Activated CD8-positive, alpha-beta memory T cell treated with anti-CD3 and anti-CD28 coated beads for 24 hours (primary cell): ENCODE measurements around the gene TRERF1.
"Not testable (repeated sequence)": the region's sequence is repeated elsewhere in the genome, so short reads cannot be mapped to it uniquely, and the experiment has no call there.

Experiments
- DNase-seq: peaks from one replicate; pipeline ENCODE4 v3.0.0-alpha.2; 2020

Gene TRERF1

DNA sequence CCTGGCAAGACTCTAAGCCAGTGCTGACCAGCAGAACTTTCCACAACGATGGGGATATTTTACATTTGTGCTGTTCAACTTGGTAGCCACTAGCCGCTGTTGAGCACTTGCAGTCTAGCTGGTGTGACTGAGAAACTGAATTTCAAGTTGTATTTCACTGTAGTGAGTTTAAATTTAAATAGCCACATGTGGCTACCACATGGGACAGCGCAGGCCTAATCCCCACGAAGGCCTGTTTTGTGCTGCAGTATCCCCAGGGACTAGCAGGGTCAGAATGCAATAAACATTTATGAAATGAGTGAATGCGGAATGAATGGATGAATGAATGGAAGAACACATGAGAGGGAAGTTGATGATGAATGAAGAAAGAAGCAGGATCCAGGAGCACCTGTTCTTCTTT lies 115.8 kb downstream of the TRERF1 start:
- no peak for DNase-seq

DNA sequence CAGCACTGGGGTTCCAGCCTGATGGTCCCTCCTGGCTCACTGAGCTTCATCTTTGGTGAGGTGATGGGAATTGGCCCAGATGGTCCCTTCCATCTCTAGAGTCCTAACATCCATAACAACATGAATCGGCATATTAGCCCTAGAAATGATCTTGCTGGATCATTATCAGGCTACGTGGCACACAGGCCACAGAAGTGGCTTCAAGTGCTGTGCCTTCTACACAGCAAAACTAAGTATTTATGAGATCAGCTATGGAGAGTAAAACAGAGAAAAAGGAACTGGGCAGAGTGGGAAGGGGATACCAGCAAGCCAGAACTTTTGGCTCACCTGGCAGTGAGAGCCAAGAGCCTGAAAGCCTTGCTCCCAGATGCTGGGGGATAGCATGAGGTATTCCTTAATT lies 116.9 kb downstream of the TRERF1 start:
- no peak for DNase-seq

GRCh38 chr6:42333612-42334011 lies 118.1 kb downstream of the TRERF1 start:
- DNase-seq: no peak

DNA sequence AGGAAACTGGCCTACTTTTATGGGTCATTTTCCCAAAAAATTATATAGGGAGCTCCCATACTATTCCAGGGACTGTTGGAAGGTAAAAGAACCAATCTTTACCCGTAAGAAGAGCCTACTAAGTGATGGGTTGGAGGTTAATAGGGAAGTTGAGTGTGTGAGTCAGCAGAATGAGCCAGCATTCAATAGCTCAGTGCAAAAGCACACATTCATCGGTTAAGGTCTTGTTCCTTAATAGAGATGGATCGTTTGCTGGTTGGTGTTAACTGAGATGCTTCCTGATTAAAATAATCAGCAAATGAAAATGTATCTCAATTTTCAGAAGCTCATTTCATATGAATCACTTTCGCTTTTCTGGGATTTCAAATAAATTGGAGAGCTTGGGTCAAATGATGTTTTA lies 118.8 kb downstream of the TRERF1 start:
- no peak for DNase-seq

DNA sequence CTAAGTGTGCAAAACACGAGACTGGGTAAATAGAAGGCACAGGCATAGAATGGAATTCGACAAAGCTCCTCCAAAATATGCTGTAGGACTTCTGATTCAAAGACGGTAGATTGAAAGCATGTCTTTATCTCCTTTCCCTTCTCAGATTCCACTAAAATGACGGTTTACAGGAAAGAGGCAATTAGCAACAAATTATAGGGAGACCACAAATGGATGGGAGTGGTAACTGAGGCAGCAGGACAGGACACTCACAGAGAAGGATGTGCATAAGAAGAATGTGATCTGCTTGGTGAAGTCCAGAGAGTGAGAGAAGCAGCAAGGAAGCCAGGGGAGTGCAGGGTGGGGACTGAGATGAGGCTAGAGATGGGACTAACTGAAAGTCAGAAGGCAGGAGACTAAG lies 120.7 kb downstream of the TRERF1 start:
- DNase-seq: no peak

DNA sequence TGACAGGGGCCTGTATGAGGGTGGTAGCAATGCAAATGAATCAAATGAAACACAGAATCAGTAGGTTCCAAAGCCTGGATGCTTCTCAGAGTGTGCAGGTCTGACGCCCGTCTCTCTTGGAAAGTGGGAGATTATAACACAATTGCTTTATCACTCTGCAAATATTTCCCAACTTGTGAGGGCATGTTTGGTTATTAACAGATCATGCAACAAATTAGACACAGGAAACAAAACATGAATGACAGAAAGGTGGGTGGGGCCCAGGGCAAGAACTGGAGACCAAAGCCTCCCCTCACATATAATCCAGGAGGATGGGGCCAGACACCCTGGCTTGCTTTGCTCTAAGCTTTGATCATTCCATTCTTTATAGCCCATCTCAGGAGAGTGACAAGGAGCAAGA lies 125.5 kb downstream of the TRERF1 start:
- DNase-seq: no peak

- DNase-seq: not testable (repeated sequence)
Observed at GRCh38 chr6:42324656-42325324, 126.9 kb downstream of the TRERF1 start.

GRCh38 chr6:42322676-42323075 lies 129.1 kb downstream of the TRERF1 start:
- DNase-seq: no peak

- no peak for DNase-seq
Observed at GRCh38 chr6:42321976-42322375, 129.8 kb downstream of the TRERF1 start.

DNA sequence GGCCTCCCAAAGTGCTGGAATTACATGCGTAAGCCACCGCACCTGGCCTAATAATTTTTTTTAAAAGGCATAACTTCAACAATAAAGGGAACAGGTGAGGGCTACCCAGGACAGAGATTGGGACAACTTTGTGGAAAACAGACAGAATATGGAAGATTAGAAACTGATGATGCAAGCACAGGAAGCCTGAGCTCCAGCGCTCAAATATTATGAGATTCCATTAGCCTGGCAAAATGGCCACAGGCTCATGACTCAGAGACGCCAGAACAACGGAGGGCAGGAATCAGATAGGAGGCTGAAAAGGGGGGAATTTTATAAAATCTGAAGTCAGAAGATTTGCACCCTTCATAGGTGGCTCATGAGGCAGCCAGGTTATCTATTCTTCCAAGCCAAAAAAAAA lies 131.0 kb downstream of the TRERF1 start:
- DNase-seq: no peak

DNA sequence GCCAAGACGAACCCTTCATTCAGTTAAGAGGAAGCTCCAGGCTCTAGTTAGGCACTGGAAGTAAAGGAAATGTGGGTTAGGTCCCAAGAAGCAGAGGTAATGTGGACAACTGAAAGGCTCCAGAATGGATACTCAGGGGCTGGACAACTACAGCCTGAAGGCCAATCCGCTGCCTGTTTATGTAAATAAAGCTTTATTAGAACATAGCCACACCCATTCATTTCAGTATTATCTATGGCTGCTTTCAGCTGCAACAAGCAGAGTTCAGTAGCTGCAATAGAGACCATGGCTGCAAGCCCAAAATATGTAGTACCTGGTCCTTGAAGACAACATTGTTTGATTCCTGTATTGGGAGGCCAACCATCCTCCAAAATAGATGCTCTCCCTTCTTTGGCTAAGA lies 133.2 kb downstream of the TRERF1 start:
- DNase-seq: no peak

GRCh38 chr6:42316981-42317380 lies 134.7 kb downstream of the TRERF1 start:
- DNase-seq: no peak

DNA sequence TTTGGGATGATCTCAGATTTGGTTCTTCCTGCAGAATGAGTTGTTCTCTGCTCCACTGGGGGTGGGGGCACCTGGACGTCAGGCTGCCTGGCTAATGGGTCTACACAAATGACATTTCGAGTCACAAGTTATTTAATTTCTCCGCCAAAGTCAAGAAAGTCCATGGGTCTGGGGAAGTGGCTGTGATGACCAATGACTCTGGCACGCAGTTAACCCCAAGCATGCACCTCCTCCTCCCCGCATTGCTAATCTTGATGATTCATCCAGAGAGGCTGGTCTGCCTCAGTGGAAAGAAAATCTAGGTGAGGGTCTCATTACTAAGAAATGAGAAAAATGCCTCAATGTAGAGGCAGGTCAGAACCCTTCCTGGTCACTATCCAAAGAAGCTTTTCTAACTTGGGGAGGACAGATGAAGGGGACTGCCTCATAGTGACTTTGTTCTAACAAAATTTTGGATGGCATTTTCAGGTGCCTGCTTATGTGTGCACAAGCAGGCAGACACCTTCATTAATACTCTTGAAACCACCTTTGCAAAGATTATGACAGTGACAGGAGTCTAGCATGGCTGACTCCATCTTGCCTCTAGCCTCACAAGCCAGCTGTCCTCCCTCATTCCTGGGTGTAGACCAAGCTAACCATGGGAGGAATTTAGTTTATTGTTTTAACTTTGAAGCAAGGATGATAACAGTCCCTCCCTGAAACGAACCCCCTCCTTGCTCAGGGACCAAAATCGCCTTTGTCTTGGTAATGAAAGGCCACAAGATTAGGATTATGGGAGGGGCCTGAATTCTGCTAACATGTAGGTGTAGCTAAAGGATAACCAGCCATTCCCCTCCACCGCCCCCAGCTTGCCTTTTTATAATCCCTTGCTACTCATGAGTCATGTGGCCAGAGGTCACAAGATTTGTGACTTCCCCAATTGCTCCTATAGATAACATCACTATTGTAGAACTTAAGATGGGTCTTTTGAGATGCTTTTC lies 135.4 kb downstream of the TRERF1 start:
- no peak for DNase-seq

GRCh38 chr6:42315259-42315990 lies 136.3 kb downstream of the TRERF1 start:
- no peak for DNase-seq

DNA sequence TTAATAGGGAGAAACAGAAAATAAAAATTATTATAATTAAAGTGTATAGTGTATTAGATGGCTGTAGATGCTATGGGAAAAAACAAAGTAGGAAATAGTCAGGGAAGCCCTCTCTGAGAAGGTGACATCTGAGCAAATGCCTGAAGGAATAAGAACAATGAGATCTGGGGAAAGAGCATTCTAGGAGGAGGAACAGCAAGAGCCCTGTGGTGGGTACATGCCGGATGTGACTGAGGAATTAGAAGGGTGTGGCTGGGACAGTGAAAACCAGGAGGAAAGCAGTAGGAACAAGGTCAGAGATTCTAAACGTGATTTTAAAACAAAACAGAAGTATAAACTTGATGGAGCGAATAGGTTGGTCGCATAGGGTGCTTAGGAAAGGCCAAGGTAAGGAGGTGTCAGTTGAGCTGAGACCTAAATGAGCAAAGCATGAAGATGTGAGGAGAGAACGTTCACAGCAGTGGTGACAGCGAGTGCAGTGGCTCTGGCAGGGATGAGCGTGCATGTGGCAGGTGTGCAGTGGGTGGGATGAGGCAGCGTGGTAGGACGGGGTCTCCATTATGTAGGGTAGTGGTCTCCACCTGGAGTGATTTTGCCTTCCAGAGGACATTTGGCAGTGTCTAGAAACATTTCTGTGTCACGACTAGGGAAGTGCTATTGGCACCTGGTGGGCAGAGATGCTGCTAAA lies 137.0 kb downstream of the TRERF1 start:
- DNase-seq: no peak

GRCh38 chr6:42313941-42314570 lies 137.7 kb downstream of the TRERF1 start:
- no peak for DNase-seq

DNA sequence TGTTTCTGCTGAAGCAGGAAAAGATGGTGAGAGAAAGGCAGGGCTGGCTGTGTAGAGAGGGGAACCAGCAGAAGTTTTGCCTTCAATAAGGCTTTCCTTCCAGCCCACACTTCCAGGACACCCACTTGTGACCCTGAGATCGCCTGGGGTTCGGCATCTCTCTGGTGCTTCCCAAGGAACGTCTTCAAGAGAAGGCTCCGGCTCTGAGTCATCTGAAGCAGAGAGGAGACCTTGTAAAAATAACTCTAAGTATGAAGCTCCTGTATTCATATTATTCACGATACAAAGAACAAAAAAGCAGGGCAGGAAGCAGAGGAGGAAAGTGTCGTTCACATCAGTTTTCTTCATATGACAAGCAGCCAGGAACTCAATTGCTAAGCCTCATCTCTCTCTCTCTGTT lies 138.7 kb downstream of the TRERF1 start:
- DNase-seq: no peak

DNA sequence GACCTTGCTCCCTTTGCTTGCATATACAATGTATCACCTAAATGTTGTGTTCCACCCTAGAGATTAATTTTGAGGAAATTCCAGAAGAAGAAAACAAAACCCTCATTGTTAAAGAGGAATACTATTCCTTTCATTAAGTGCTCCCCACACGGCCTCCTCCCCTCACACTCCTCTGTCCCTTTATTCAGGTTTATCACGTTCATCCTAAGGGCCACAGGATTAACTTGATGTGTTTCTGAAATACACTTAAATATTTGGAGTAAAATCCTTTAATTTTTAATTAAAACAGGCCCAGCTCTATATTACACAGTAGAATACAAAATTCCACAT lies 144.6 kb downstream of the TRERF1 start:
- DNase-seq: no peak

DNA sequence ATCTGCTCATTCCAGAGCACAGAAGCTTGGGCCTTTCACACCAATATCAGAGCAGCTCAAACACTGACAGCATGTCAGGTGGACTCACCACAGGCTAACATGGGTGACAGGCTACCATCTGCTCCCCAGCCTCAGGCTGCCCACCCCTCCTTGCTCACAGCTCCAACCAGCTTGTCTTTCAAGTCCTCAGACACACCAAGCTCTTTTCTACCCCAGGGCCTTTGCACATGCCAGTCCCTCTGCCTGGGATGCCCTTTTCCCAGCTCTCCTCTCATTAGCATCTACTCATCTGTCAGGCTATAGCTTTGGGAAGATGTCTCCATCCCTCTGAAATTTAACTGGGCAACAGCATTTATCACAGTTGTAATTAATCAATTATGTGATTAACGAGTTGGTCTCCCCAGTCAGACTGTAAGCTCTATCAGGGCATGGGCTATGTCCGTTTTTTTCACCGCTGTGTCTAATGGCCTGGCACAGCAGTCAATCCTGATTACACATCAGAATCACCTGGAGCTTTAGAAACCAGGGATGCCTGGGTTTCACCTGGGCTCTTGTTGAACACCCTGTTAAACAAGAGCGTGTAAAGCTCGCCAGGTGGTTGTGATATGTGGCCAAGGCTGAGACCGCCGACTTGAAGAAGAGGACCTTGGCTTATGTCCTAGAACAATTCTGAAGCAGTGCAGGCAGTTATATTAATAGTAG lies 145.1 kb downstream of the TRERF1 start:
- DNase-seq: no peak

DNA sequence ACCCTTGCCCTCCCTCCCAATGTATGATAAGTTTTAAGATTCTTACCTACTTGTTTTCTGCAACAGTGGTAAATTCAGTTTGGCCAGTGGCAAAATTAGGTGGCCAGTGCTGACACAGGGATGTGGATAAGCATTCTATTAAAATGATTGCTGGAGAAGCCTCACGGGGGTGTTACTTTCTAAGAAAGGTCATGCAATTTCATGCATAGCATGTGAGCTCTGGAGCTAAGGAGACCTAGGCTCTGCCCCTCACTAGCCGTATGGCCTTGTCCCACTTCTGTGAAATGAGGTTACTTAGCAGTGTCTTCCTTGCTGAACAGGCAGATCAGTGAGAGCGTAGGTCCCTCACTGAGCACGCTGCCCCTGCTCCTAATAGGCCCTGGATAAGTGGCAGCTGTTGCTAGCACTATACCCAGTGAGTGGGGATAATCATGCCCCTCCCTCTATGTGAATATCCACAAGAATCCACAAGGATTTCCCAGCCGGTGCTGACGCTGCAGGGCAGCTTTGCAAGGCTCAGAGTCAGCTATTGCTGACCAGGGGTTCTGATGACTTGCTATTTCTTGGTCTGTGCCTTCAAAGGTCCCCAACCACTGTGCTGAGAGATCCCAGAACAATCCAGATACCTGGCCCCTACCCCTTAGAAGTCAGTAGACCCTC lies 147.5 kb downstream of the TRERF1 start:
- no peak for DNase-seq

- DNase-seq: no peak
Observed at GRCh38 chr6:42302411-42302810, 149.3 kb downstream of the TRERF1 start.
